NCI-H1092 (cell line): Measurements from ENCODE around the gene ATF3.

Experiments used
- DNase-seq: peaks from one replicate; lab custom pipeline; 2025; lab: John Stamatoyannopoulos, UW

The ATF3 gene

DNA sequence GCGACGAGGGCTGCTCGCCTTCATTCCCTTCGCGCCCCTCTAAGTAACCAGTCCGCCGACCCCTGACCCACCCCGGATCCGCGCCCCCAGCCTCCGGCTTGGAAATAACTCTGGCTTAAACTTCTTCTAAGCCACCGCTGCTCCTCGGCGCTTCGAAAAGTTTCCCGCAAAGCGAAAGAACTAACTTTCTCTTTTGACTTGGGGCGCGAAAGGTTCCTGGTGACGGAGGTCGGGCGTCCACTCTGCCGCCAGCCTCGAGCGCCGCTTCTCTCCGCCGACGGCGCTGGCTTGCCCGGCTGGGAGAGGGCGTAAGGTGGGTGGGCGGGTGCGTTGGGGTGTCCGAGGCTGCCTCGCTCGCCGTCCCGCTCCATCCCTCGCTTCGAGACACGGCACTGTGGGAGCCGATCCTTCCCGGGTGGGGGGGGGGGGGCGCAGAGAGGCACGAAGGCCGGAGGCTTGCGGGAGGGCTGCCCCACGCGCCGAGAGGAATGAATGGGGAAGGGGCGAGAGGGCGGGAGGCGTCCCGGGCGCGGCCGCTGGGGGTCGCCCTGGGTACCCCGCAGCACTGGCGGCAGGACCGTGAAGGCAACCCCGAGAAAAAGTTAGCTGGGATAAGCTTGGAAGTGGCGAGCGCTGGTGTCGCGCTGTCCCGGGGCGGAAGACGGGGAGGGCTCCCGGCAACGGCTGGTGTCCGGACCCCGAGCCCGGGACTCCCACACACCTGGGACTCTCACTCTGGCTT, 569 bp downstream of the ATF3 start:
- no peak for DNase-seq

DNA sequence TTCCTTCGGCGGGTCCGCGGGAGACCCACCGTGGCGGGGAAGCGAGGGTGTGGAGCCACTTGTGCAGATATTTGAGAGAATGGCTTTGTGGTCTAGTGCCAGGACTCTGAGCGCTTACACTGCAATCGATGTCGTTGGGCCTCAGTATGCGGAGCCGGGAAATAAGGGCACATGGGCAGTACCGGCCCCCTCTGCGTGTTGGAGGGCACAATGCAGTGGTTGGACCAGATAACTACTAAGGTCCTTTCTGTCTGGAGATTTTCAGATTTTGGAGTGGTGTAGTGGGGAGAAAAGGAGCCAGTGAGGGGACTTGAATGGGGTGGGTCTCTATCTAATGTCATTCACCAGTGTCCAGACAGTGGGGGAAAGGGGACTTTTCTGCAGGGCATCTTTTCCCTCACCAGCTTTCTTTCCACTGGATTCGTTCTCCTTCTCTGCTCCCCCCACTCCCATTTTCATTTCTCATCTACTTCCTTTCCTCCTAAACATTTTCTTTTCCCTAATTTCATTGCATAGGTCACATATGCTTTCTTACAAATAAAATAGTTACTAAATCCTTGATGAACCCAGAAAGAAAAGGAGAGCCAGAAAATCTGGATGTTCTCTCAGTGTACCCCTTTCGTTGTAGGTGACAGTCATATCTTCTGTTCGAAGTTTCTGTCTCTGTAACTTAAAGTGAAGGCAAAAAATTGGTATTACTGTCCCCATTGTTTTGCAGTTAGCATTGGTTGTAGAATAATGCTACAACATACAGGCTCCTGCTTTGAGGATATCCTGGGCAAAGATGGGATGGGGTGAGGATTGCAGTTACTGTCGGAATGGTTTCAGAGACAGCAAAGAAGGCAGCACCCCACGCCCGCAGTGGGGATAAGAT, 1.4 kb downstream of the ATF3 start:
- DNase-seq = no peak

DNA sequence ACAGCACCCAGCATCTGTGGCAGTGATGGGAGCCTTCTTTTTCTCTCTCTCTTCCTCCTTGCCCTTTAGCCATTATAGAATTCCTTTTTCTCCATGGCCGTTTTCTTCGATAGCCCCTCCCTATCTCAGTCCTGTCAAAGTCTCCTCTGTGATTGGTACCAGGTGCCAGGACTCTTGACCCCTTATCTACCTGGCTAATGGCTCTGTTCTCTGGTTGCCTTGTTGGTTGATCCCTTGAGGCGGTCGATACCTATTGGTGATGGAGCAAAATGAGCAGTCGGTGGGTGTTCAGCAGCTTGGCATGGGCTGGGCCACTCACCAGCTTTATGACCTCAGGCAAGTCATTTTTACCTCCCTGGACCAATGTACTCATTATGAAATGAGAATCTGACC, 2.0 kb downstream of the ATF3 start:
- no peak for DNase-seq

DNA sequence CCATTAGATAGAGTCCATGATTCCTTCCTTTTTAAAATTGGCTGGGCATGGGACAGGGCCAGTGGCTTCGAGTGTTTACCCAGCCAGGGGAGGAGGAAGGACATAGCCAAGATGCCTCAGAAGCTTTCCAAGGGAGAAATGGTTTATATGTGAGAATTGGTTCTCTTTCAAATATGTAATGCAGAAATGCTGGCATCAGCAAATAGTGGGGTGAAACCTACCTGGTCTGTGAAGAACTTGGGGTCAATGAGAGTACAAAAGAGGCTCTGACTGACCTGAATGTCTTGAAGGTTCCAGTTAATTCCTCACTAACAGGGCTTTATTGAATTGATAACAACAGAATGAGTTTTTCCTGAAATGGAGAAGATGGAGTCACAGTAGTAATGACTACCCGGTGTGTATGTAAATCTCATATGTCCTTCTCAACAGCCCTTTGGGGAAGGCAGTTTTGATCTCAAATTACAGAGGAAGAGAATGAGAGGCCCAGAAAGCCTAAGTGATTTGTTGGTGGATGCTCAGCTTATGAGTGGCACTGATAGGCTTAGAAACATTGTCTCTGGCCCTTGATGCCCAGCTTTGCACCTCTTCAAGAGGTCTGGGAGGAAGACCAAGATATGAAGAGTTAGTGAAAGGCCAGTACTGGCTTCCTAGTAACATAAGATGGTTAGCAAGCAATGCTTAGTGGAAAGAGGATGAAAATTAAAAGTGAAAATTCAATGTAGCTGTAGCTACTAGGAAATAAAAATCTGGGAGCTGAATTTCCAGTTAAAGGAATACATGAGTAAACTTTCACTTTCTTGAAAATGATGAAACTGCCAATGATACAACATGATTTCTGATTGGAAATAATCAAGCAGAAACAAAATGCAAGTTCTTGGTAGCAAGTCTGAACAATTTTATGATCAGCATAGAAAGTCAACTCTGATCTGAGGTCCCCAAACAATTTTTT, 2.7 kb downstream of the ATF3 start:
- DNase-seq = no peak

DNA sequence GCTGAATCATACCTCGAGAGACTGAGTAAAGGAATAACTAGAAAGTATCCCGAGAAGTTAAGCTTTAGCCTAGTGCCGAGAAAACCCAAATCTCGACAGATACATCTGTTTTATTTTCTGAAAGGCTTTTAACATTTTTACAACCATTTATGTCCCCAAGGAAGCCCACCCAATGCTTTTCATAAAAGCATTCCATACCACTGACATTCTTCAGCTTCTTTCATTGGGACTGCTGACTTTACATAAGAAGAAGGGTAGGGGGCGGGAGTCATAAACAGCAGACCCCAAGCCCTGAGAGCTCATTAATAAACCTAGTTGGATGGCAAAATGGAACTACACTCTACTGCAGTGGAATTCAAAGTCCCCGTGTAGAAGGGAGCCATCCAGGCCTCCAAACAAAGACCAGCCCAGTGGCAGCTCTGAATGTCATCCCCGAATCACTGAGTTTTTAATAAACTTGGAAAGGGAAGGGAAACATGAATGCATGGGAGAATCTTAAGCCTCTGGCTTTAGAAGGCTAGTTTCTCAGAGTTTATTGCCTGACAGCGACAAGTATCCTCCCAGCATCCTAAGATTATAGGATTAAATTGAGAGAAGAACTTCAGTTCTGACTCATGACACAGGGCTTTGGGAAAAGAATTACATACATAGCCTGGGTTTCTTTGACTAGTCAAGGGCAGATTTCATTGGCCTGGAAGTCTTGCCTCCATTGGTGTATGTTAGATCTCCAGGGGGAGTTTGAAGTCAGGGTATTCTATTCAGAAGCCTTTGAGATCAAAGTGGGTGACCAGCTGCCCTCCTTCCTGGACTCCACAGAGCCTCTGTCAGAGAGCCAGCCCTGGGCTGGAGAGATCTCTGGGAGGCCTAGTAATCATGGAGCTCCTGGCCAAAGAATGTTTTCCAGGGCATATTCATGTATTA, 3.7 kb downstream of the ATF3 start:
- DNase-seq = no peak

DNA sequence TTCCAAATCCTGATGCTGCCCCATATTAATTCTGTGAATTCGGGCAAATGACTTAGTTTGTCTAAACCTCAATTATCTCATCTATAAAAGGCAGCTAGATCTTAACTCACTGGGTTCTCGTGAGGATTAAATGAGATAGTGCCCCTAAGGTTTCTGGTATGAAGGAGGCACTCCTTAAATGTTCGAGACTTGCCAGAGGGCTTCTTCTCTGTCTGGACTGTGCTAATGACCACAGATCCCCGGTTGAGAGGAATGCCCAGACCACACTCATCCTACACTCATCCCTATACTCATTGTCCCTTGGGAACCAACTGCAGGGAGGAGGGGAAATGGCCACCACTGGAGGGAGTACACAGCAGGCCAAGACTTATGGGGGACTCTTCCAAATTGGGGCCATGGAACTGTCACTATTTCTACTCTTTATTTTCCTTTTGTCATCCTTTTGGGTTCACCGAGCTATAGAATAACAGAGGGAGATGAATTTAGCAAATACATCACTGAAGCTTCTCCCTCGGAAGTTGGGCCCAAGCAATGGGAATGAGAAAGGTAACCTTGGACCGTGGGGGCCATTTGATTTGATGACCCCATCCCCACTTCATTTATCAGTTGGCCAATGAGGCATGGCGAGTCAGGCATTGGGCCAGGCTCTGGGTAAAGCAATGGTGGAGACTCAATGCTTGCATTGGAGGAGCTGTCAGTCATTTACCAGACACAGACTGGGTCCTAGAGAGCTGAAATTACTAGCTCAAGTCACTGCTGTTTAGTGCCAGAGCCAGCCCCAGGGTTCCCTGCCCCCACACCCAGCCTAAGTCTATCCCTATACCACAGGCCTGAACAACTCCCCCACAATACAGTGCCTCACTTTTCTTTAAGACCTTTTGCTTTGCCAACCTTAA, 5.1 kb downstream of the ATF3 start:
- DNase-seq = no peak

DNA sequence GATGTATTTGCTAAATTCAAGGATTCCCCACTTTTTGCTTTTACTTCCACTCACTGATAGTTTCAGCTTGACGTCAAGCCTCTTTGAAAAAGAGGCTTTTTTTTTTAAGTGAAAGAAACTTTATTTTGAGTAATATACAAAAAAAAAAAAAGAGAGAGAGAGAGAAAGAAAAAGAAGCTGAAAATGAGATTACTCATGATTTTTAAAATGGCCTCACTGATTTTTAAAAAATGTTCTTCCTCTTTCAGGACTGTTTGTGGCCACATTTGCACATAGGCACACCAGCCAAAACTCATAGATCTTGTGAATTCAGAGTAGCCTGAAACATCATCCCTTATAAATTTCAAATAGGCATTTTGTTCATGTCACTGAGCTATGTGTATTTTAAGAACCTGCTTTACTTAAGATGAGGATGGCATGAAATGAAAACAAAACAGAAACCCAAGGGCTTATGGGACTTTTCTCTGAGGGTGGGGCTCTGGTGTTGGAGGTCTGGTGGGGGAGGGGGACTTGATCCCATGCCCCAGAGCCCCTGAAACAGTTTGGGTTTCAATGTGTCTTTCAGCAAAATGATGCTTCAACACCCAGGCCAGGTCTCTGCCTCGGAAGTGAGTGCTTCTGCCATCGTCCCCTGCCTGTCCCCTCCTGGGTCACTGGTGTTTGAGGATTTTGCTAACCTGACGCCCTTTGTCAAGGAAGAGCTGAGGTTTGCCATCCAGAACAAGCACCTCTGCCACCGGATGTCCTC, 6.1 kb downstream of the ATF3 start:
- DNase-seq = no peak

DNA sequence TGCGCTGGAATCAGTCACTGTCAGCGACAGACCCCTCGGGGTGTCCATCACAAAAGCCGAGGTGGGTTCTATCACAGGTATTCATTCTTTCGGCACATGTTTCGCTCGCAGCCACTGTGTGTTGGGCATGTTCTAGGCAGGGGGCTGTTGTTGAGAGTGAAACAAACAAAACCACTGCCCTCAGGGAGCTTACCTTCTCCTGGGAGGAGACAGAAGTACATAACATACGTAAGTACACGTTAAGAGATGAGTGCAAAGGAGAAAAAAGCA, 6.6 kb downstream of the ATF3 start:
- DNase-seq = no peak

DNA sequence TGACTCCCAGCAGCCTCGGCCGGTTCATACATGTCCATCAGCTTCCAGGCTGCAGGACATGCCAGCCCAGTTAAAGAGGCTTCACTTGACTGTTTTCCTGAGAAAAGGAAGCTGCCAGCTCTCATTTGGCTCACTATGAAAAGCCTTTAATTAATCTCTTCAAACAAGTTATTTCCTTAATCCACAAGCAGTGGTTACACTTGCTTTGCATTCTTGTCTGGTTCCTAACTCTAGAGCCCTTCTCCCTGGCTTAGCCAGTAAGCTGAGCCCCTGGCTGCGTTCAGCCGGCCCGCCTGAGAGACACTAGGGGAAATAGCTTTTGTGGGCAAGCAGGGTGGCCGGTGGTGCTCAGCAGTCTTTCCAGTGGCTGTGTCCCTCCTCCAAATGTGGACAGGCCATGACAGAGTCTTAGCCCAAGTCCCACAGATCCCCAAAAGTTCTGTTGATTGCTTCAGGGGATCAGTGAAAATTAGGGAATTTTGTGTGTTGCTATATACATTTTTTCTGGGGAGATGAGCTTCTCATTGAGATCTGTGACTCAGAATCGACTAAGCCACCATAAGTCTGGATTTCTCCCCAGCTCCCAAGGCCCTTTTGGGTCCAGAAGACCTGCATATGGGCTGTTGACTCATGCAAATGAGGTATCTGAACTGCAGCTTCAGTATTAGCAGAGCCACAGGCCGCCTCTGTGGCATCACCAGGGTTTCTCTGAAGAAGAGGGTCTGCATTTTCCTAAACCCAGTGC, 10.1 kb downstream of the ATF3 start:
- no peak for DNase-seq

DNA sequence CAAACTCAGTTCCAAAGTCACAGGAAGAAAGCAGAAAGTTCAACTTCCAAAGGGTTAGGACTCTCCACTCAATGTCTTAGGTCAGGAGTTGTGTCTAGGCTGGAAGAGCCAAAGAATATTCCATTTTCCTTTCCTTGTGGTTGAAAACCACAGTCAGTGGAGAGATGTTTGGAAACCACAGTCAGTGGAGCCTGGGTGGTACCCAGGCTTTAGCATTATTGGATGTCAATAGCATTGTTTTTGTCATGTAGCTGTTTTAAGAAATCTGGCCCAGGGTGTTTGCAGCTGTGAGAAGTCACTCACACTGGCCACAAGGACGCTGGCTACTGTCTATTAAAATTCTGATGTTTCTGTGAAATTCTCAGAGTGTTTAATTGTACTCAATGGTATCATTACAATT, 11.7 kb downstream of the ATF3 start:
- DNase-seq = no peak

DNA sequence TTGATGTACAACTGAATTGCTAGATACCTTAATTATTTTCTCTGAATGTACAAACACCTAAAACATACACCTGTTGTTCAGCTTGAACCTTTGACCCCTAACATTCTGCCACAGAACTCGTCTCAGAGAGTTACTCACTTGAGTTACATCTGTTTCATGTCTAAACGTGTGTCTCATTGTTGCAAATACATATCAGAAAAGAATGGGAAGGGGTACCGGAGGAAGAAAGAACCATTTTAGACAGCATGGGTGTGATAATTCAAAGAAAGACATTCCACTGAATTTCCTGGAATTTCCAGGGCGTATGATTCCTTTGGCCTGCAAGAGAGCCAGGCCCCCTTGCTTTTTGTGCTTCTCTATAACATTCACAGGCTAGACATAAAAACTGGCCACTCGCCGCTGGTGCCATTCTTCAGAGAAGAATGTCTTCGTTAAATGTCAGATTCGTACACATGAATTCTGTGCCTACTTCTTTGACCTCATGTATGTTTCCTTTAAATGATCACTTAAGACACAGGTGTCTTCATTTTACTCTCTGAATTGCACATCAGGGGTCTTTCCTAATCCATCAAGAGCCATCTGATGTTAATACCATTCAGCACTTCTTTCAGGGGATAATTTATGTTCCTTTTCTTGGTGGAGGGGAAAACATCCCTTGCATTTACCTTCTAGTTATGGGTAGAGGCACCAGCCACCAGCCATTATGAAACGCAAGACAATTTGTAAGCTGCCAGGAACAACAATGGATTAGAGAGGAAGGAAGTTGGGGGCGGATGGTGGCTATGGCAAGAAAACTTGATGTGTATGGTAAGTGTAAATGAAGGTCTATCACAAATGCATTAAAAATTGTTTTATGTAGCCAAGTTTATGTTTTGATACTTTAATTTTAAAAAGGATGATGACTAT, 12.7 kb downstream of the ATF3 start:
- DNase-seq = no peak

DNA sequence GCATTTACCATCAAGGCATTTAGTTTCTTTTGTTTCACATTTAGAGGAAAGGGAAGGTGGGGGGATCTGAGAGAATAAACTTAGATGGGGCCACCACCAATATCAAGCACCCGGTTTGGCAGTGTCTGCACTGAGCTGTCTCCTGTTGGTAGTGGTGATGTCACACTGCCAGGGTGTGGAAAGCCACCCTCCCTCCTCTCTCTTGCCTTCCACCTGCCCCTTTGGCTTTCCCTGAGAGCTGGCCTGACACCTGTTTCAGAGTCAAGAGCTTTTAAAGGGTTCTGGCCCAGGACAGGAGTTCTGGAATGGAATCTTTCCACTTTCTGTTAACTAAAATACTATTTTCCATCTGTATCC, 13.4 kb downstream of the ATF3 start:
- DNase-seq = no peak

DNA sequence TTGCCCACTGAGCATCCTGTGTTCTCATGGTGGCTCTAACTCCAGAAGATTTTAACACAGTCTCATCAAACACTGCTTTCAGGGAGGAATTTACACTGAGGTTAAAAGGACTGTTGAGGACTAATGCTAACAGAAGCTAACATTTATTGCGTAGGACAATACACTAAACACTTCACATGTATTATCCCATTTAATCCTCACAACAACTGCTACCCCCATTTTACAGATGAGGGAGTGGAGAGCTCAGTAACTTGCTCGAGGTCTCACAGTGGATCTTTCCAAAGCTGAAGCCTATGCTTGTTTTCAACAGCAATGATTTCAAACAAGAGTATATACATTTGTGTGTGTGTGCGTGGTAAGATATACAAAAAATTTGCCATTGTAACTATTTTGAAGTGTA, 13.9 kb downstream of the ATF3 start:
- no peak for DNase-seq

DNA sequence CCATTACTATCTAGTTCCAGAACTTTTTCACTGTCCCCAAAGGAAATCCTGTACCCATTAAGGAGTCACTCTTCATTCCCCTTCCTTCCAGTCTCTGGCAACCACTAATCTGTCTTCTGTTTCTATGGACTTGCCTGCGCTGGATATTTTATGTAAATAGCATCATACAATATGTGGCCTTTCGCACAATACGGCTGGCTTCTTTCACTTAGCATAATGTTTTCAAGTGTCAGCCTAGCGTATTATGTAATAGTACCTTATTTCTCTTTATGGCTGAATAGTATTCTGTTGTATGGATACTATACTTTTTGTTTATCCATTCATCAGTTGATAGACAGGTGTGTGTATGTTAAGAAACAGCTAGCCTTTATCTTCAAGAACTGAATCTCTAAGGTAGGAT, 14.3 kb downstream of the ATF3 start:
- no peak for DNase-seq

DNA sequence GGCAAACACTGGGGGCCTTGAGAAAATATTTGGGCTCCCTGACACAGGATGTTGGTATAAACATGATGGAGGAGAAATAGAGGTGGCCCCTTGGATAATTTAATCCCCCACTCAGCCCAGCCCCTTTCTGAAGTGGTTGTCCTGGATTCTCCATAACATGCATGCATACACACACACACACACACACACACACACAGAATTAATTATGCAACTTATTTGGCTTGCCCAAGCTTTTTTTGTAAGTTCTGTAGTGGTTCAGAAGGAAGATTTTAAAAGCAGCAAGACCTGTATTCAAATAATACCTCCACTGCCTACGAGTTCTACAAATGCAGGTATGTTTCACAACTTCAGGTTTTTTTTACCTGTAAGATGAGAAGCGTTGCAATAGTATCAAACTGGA, 15.0 kb downstream of the ATF3 start:
- no peak for DNase-seq

DNA sequence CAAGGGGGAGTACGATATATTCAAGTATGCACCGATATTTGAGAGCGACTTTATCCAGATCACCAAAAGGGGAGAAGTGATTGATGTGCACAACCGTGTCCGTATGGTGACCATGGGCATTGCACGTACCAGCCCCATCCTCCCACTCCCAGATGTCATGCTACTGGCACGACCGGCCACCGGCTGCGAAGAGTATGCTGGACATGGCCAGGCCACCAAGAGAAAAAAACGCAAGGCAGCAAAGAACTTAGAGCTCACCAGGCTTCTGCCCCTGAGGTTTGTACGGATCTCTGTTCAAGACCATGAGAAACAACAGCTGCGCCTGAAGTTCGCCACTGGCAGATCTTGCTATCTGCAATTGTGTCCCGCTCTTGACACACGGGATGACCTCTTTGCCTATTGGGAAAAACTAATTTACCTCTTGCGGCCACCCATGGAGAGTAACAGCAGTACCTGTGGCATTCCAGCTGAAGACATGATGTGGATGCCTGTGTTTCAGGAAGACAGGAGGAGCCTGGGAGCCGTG, 16.5 kb downstream of the ATF3 start:
- DNase-seq = no peak

DNA sequence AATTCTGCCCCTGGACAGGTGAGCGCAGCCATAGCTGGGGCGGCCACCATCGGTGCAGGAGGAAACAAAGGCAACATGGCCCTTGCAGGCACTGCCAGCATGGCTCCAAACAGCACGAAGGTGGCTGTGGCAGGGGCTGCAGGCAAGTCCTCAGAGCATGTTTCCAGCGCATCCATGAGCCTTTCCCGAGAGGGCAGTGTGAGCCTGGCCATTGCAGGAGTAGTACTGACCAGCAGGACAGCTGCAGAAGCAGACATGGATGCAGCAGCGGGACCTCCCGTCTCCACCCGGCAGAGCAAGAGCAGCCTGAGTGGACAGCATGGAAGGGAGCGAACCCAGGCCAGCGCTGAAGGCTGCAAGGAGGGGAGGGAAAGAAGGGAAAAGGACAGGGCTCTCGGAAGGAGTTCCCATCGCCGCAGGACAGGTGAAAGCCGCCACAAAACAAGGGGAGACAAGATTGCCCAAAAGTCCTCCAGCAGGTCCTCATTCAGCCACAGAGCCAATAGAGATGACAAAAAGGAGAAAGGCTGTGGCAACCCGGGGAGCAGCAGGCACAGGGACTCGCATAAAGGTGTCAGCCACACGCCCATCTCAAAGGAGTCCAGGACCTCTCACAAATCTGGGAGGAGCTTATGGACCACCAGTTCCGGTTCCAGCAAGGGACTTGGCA, 17.4 kb downstream of the ATF3 start:
- no peak for DNase-seq
